WTC11 (cell line): Measurements from ENCODE around the gene ZFP62. TPM values are rescaled to one million over a fixed set of nuclear protein-coding genes. Genes with fewer than 3 reads are reported as not detected.

Experiments used
- ATAC-seq: fragments of 200-7000 bp; cut with Tn5 transposase; 2 replicates; pipeline ENCODE4 v1.10.0; 2021; ENCODE audit warnings: mild to moderate bottlenecking, moderate library complexity
- CTCF ChIA-PET: fragments of 300-600 bp; sonication (Branson Sonifier 250); formaldehyde crosslinking; loops from one replicate; lab custom pipeline; 2021; ENCODE audit warnings: antibody characterized with exemption; lab: Charles Lee
- POLR2A ChIA-PET: fragments of 350-600 bp; sonication (Branson Sonifier 250); formaldehyde crosslinking; loops from one replicate; lab custom pipeline; 2021; ENCODE audit warnings: antibody characterized with exemption; lab: Charles Lee
- DNase-seq: peaks from one replicate; pipeline ENCODE4 v3.0.0; 2021; ENCODE audit warnings: low spot score
- H3K27ac Mint-ChIP-seq: 2 replicates; pipeline ENCODE4 v1.8.0; 2021; ENCODE audit warnings: mixed read lengths
- H3K27me3 Mint-ChIP-seq: 2 replicates; pipeline ENCODE4 v1.8.0; 2021; ENCODE audit warnings: low read depth, mild to moderate bottlenecking, moderate library complexity, mixed read lengths
- H3K36me3 Mint-ChIP-seq: 2 replicates; pipeline ENCODE4 v1.8.0; 2021; ENCODE audit warnings: mixed read lengths
- H3K4me1 Mint-ChIP-seq: 2 replicates; pipeline ENCODE4 v1.8.0; 2022; ENCODE audit warnings: mixed read lengths
- H3K4me3 Mint-ChIP-seq: 2 replicates; pipeline ENCODE4 v1.8.0; 2021; ENCODE audit warnings: mild to moderate bottlenecking, moderate library complexity, mixed read lengths
- H3K9me3 Mint-ChIP-seq: 2 replicates; pipeline ENCODE4 v1.8.0; 2021; ENCODE audit warnings: mixed read lengths
- ATF6 ChIP-seq: sonication (generic); formaldehyde crosslinking; IDR thresholded peaks from 2 replicates; pipeline ENCODE4 v1.8.1; 2023; ENCODE audit warnings: mild to moderate bottlenecking, missing genetic modification reagents
- CREB1 ChIP-seq: sonication (generic); formaldehyde crosslinking; IDR thresholded peaks from 2 replicates; pipeline ENCODE4 v1.8.0; 2023; ENCODE audit warnings: mild to moderate bottlenecking, missing genetic modification reagents
- CREM ChIP-seq: sonication (generic); formaldehyde crosslinking; IDR thresholded peaks from 2 replicates; pipeline ENCODE4 v1.8.1; 2022; ENCODE audit warnings: mild to moderate bottlenecking, missing genetic modification reagents, moderate library complexity
- E2F5 ChIP-seq: sonication (generic); formaldehyde crosslinking; IDR thresholded peaks from 2 replicates; pipeline ENCODE4 v1.8.1; 2022; ENCODE audit warnings: mild to moderate bottlenecking, moderate library complexity, missing genetic modification reagents
- EMX1 ChIP-seq: fragments of 250-450 bp; sonication (Bioruptor Pico); IDR thresholded peaks from 2 replicates; pipeline ENCODE4 v1.8.0; 2021; ENCODE audit warnings: mild to moderate bottlenecking
- FOXJ3 ChIP-seq: sonication (generic); formaldehyde crosslinking; IDR thresholded peaks from 2 replicates; pipeline ENCODE4 v1.9.0; 2021; ENCODE audit warnings: missing genetic modification reagents, mild to moderate bottlenecking, borderline replicate concordance
- GABPB1 ChIP-seq: sonication (generic); formaldehyde crosslinking; IDR thresholded peaks from 2 replicates; pipeline ENCODE4 v1.8.1; 2023; ENCODE audit warnings: mild to moderate bottlenecking, missing genetic modification reagents
- GTF2I ChIP-seq: fragments of 250-450 bp; sonication (Bioruptor Pico); conservative IDR thresholded peaks from 2 replicates; pipeline ENCODE4 v1.4.0; 2021; ENCODE audit warnings: mild to moderate bottlenecking
- HMGA2 ChIP-seq: fragments of 250-450 bp; sonication (Bioruptor Pico); IDR thresholded peaks from 2 replicates; pipeline ENCODE4 v1.4.0; 2021; ENCODE audit warnings: mild to moderate bottlenecking, moderate library complexity
- JAZF1 ChIP-seq: fragments of 250-450 bp; sonication (Bioruptor Pico); IDR thresholded peaks from 2 replicates; pipeline ENCODE4 v1.9.0; 2021; ENCODE audit warnings: moderate library complexity, mild to moderate bottlenecking, inconsistent platforms
- KAT7 ChIP-seq: sonication (generic); formaldehyde crosslinking; IDR thresholded peaks from 2 replicates; pipeline ENCODE4 v1.8.1; 2023; ENCODE audit warnings: missing genetic modification reagents, mild to moderate bottlenecking, borderline replicate concordance
- MXD4 ChIP-seq: fragments of 250-450 bp; sonication (Bioruptor Pico); IDR thresholded peaks from 2 replicates; pipeline ENCODE4 v1.8.0; 2021; ENCODE audit warnings: mild to moderate bottlenecking, moderate library complexity, borderline replicate concordance
- MYBL2 ChIP-seq: sonication (generic); formaldehyde crosslinking; IDR thresholded peaks from 2 replicates; pipeline ENCODE4 v1.8.1; 2023; ENCODE audit warnings: mild to moderate bottlenecking, moderate library complexity, missing genetic modification reagents
- NFATC4 ChIP-seq: fragments of 250-450 bp; sonication (Bioruptor Pico); IDR thresholded peaks from 2 replicates; pipeline ENCODE4 v1.9.0; 2021; ENCODE audit warnings: mild to moderate bottlenecking
- NR2C2 ChIP-seq: sonication (generic); formaldehyde crosslinking; IDR thresholded peaks from 2 replicates; pipeline ENCODE4 v1.8.0; 2022; ENCODE audit warnings: mild to moderate bottlenecking, missing genetic modification reagents
- NR3C1 ChIP-seq: sonication (generic); formaldehyde crosslinking; conservative IDR thresholded peaks from 2 replicates; pipeline ENCODE4 v1.8.1; 2023; ENCODE audit warnings: low read depth, mild to moderate bottlenecking, missing genetic modification reagents
- RELA ChIP-seq: sonication (generic); formaldehyde crosslinking; IDR thresholded peaks from 2 replicates; pipeline ENCODE4 v1.8.1; 2022; ENCODE audit warnings: missing genetic modification reagents, mild to moderate bottlenecking, borderline replicate concordance
- RORB ChIP-seq: fragments of 250-450 bp; sonication (Bioruptor Pico); IDR thresholded peaks from 2 replicates; pipeline ENCODE4 v1.9.0; 2021; ENCODE audit warnings: mild to moderate bottlenecking
- SMAD4 ChIP-seq: sonication (generic); formaldehyde crosslinking; IDR thresholded peaks from 2 replicates; pipeline ENCODE4 v1.8.0; 2022; ENCODE audit warnings: mild to moderate bottlenecking, missing genetic modification reagents
- SOX15 ChIP-seq: fragments of 250-450 bp; sonication (Bioruptor Pico); IDR thresholded peaks from 2 replicates; pipeline ENCODE4 v1.9.0; 2021; ENCODE audit warnings: mild to moderate bottlenecking
- SP1 ChIP-seq: sonication (generic); formaldehyde crosslinking; conservative IDR thresholded peaks from 2 replicates; pipeline ENCODE4 v1.8.1; 2022; ENCODE audit warnings: missing genetic modification reagents
- ZNF121 ChIP-seq: sonication (generic); formaldehyde crosslinking; IDR thresholded peaks from 2 replicates; pipeline ENCODE4 v1.8.0; 2023; ENCODE audit warnings: missing genetic modification reagents
- ZNF219 ChIP-seq: sonication (generic); formaldehyde crosslinking; IDR thresholded peaks from 2 replicates; pipeline ENCODE4 v1.8.0; 2023; ENCODE audit warnings: missing genetic modification reagents, mild to moderate bottlenecking, borderline replicate concordance
- total RNA-seq: library from RNA; stranded (reverse); gene quantifications from 3 replicates; pipeline ENCODE4 v1.2.3, GENCODE V29; 2021
- TF ChIP-seq, protein P1 (sequence below): sonication (generic); formaldehyde crosslinking; conservative IDR thresholded peaks from 2 replicates; pipeline ENCODE4 v1.8.1; 2022; ENCODE audit warnings: mild to moderate bottlenecking, missing genetic modification reagents
- TF ChIP-seq, protein P2 (sequence below): sonication (generic); formaldehyde crosslinking; IDR thresholded peaks from 2 replicates; pipeline ENCODE4 v1.8.0; 2023; ENCODE audit warnings: missing genetic modification reagents, mild to moderate bottlenecking, borderline replicate concordance
- TF ChIP-seq, protein P3 (sequence below): sonication (generic); formaldehyde crosslinking; IDR thresholded peaks from 2 replicates; pipeline ENCODE4 v1.8.1; 2023; ENCODE audit warnings: mild to moderate bottlenecking, missing genetic modification reagents

ZFP62 gene
- total RNA-seq, 1 experiment from 2014 or later = 41.2 TPM

- peaks cover 94% of the 10 kb centered on the region for H3K36me3 Mint-ChIP-seq
- DNase-seq (no peak), ATAC-seq (no peak)
- CTCF ChIA-PET = no interaction called here
- no peaks in the 10 kb centered on the region for H3K4me1 Mint-ChIP-seq
- POLR2A ChIA-PET = no interaction called here
- no peak overlapping the region for H3K4me3 Mint-ChIP-seq
- H3K27me3 Mint-ChIP-seq = peaks cover 16% of the 10 kb centered on the region
- TF ChIP-seq HMGA2 (CRISPR knock-in tag) = no peak
- no peak for TF ChIP-seq GABPB1 (CRISPR knock-in tag)
- TF ChIP-seq RELA (CRISPR knock-in tag) = no peak
- no peak for TF ChIP-seq CREM (CRISPR knock-in tag)
- no peak for TF ChIP-seq ZNF219 (CRISPR knock-in tag)
- TF ChIP-seq E2F5 = no peak
- TF ChIP-seq FOXJ3 = no peak
- TF ChIP-seq GTF2I (CRISPR knock-in tag) = no peak
- peaks cover 66% of the 10 kb centered on the region for H3K9me3 Mint-ChIP-seq
- no peak overlapping the region for H3K27ac Mint-ChIP-seq
Observed at GRCh38 chr5:180852495-180852894, 8.6 kb downstream of the ZFP62 start.

DNA sequence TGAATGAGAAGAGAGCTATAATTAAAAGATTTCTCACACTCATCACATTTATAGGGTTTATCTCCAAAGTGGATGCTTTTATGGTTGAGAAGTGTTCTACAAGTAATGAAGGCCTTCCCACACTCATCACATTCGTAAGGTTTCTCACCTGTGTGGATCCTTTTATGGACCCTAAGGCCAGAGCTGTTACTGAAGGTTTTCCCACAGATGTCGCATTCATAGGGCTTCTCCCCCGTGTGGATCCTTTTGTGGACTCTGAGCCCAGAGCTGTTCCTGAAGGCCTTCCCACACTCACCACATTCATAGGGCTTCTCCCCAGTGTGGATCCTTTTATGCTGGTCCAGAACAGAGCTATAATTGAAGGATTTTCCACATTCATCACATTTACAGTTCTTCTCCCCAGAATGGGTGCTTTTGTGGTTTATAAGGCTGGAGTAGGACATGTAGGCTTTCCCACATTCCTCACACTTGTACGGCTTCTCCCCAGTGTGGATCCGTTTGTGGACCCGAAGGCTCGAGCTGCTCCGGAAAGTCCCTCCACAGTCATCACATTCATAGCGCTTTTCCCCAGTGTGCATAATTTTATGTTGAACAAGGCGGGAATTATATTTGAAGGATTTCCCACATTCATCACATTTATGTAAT, 10.5 kb downstream of the ZFP62 start:
- ATAC-seq (no peak), DNase-seq (no peak)
- Mint-ChIP-seq H3K4me1 (peaks cover under 1% of the 10 kb centered on the region; the same call in 1 of the 2 replicates), H3K36me3 (peaks cover 100% of the 10 kb centered on the region), H3K27me3 (peaks cover 25% of the 10 kb centered on the region), H3K27ac (no peak overlapping the region), H3K4me3 (no peak overlapping the region), H3K9me3 (peaks cover 85% of the 10 kb centered on the region)
- ChIA-PET CTCF (interaction anchor here (0.8 kb wide), 1 partner anchor 10 kb away, joined by 5 read pairs; no protein-coding TSS in a partner anchor), POLR2A (no interaction called here)
- no peak for TF ChIP-seq EMX1 (CRISPR knock-in tag)
- TF ChIP-seq SP1 (CRISPR knock-in tag) = no peak
- no peak for TF ChIP-seq JAZF1
- TF ChIP-seq, protein P1, sequence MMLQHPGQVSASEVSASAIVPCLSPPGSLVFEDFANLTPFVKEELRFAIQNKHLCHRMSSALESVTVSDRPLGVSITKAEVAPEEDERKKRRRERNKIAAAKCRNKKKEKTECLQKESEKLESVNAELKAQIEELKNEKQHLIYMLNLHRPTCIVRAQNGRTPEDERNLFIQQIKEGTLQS (CRISPR knock-in tag) = no peak
- no peak for TF ChIP-seq MXD4
- TF ChIP-seq MYBL2 = no peak
- no peak for TF ChIP-seq SOX15 (CRISPR knock-in tag)
- TF ChIP-seq NFATC4 (CRISPR knock-in tag) = no peak

GRCh38 chr5:180849827-180850226, 11.2 kb downstream of the ZFP62 start:
- ChIA-PET CTCF (no interaction called here), POLR2A (no interaction called here)
- TF ChIP-seq NR2C2 (CRISPR knock-in tag) (no peak), ATF6 (CRISPR knock-in tag) (no peak), RORB (CRISPR knock-in tag) (no peak), CREB1 (CRISPR knock-in tag) (no peak), E2F5 (no peak), SMAD4 (no peak), ZNF121 (no peak), GABPB1 (CRISPR knock-in tag) (no peak), NR3C1 (CRISPR knock-in tag) (no peak), KAT7 (no peak)
- TF ChIP-seq, protein P2, sequence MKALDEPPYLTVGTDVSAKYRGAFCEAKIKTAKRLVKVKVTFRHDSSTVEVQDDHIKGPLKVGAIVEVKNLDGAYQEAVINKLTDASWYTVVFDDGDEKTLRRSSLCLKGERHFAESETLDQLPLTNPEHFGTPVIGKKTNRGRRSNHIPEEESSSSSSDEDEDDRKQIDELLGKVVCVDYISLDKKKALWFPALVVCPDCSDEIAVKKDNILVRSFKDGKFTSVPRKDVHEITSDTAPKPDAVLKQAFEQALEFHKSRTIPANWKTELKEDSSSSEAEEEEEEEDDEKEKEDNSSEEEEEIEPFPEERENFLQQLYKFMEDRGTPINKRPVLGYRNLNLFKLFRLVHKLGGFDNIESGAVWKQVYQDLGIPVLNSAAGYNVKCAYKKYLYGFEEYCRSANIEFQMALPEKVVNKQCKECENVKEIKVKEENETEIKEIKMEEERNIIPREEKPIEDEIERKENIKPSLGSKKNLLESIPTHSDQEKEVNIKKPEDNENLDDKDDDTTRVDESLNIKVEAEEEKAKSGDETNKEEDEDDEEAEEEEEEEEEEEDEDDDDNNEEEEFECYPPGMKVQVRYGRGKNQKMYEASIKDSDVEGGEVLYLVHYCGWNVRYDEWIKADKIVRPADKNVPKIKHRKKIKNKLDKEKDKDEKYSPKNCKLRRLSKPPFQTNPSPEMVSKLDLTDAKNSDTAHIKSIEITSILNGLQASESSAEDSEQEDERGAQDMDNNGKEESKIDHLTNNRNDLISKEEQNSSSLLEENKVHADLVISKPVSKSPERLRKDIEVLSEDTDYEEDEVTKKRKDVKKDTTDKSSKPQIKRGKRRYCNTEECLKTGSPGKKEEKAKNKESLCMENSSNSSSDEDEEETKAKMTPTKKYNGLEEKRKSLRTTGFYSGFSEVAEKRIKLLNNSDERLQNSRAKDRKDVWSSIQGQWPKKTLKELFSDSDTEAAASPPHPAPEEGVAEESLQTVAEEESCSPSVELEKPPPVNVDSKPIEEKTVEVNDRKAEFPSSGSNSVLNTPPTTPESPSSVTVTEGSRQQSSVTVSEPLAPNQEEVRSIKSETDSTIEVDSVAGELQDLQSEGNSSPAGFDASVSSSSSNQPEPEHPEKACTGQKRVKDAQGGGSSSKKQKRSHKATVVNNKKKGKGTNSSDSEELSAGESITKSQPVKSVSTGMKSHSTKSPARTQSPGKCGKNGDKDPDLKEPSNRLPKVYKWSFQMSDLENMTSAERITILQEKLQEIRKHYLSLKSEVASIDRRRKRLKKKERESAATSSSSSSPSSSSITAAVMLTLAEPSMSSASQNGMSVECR (CRISPR knock-in tag) = no peak
- TF ChIP-seq, protein P3, sequence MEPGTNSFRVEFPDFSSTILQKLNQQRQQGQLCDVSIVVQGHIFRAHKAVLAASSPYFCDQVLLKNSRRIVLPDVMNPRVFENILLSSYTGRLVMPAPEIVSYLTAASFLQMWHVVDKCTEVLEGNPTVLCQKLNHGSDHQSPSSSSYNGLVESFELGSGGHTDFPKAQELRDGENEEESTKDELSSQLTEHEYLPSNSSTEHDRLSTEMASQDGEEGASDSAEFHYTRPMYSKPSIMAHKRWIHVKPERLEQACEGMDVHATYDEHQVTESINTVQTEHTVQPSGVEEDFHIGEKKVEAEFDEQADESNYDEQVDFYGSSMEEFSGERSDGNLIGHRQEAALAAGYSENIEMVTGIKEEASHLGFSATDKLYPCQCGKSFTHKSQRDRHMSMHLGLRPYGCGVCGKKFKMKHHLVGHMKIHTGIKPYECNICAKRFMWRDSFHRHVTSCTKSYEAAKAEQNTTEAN (CRISPR knock-in tag) = no peak

More at GRCh38 chr5:180849827-180850226, 11.2 kb downstream of the ZFP62 start:
- H3K36me3 Mint-ChIP-seq = peaks cover 97% of the 10 kb centered on the region
- peaks cover 5% of the 10 kb centered on the region for H3K4me1 Mint-ChIP-seq
- peaks cover 89% of the 10 kb centered on the region for H3K9me3 Mint-ChIP-seq
- no peak overlapping the region for H3K27ac Mint-ChIP-seq
- peaks cover 29% of the 10 kb centered on the region for H3K27me3 Mint-ChIP-seq
- ATAC-seq (no peak), DNase-seq (no peak)
- H3K4me3 Mint-ChIP-seq = no peak overlapping the region
